PC-3 (cell line): Measurements from ENCODE around the gene RABGAP1L. TPM values are rescaled to one million over a fixed set of nuclear protein-coding genes. Genes with fewer than 3 reads are reported as not detected.

Experiments used
- ATAC-seq: fragments of 200-7000 bp; cut with Tn5 transposase; 2 replicates; pipeline ENCODE4 v1.9.1; 2020; ENCODE audit warnings: mild to moderate bottlenecking, moderate library complexity
- BruUV-seq: library from RNA; stranded (reverse); fragments of 400-500 nt; replicated peaks from 2 replicates; lab custom pipeline; 2021; lab: Mats Ljungman, UMichigan
- CTCF ChIA-PET: fragments of 300-600 bp; sonication (Branson Sonifier 250); formaldehyde crosslinking; loops from one replicate; lab custom pipeline; 2022; ENCODE audit warnings: antibody characterized with exemption; lab: Charles Lee
- POLR2A ChIA-PET: fragments of 300-600 bp; sonication (Branson Sonifier 250); formaldehyde crosslinking; loops from one replicate; lab custom pipeline; 2022; ENCODE audit warnings: antibody characterized with exemption; ENCODE audit not compliant: unreplicated experiment; lab: Charles Lee
- DNase-seq: peaks from one replicate; pipeline ENCODE4 v3.0.0-alpha.2; 2015
- H2AFZ ChIP-seq: fragments of 300-600 bp; sonication (generic); 2 replicates; pipeline ENCODE4 v1.6.0; 2016; ENCODE audit warnings: antibody characterized with exemption, low read length
- H3F3A ChIP-seq: fragments of 300-600 bp; sonication (generic); one replicate; pipeline ENCODE4 v1.6.0; 2017; ENCODE audit warnings: antibody characterized with exemption, low read length, control low read depth, mild to moderate bottlenecking; ENCODE audit not compliant: unreplicated experiment
- H3K27ac ChIP-seq: fragments of 300-600 bp; sonication (generic); 2 replicates; pipeline ENCODE4 v1.5.1; 2016; ENCODE audit warnings: mild to moderate bottlenecking, low read length
- H3K27me3 ChIP-seq: fragments of 300-600 bp; sonication (generic); 2 replicates; pipeline ENCODE4 v1.6.1; 2016; ENCODE audit warnings: low read length, mixed read lengths
- H3K36me3 ChIP-seq: fragments of 300-600 bp; sonication (generic); 2 replicates; pipeline ENCODE4 v1.6.1; 2016; ENCODE audit warnings: low read depth, mixed run types, low read length, mixed read lengths
- H3K4me1 ChIP-seq: fragments of 300-600 bp; sonication (generic); 2 replicates; pipeline ENCODE4 v1.5.1; 2016; ENCODE audit warnings: low read length; ENCODE audit not compliant: insufficient read depth
- H3K4me2 ChIP-seq: fragments of 300-600 bp; sonication (generic); 2 replicates; pipeline ENCODE4 v1.6.0; 2016; ENCODE audit warnings: low read length
- H3K4me3 ChIP-seq: fragments of 300-600 bp; sonication (generic); 2 replicates; pipeline ENCODE4 v1.5.1; 2016; ENCODE audit warnings: mild to moderate bottlenecking, low read length, mixed read lengths
- H3K79me2 ChIP-seq: fragments of 300-600 bp; sonication (generic); 2 replicates; pipeline ENCODE4 v1.6.1; 2017; ENCODE audit warnings: low read length, mixed read lengths
- H3K9ac ChIP-seq: fragments of 300-600 bp; sonication (generic); 2 replicates; pipeline ENCODE4 v1.6.0; 2016; ENCODE audit warnings: mild to moderate bottlenecking, low read length
- H3K9me2 ChIP-seq: fragments of 300-600 bp; sonication (generic); replicated peaks from 2 replicates; pipeline ENCODE4 v1.6.1; 2016; ENCODE audit warnings: mixed run types, low read length, mixed read lengths
- H3K9me3 ChIP-seq: fragments of 300-600 bp; sonication (generic); 2 replicates; pipeline ENCODE4 v1.6.1; 2016; ENCODE audit warnings: low read length, mixed read lengths
- H4K20me1 ChIP-seq: fragments of 300-600 bp; sonication (generic); 2 replicates; pipeline ENCODE4 v1.6.1; 2016; ENCODE audit warnings: low read length, mixed read lengths
- EZH2 ChIP-seq: fragments of 300-600 bp; sonication (generic); IDR thresholded peaks from one replicate; pipeline ENCODE4 v1.6.1; 2017; ENCODE audit warnings: antibody characterized with exemption, mild to moderate bottlenecking, low read length; ENCODE audit not compliant: unreplicated experiment
- EZH2phosphoT487 ChIP-seq: fragments of 300-600 bp; sonication (generic); IDR thresholded peaks from 2 replicates; pipeline ENCODE4 v1.6.1; 2018; ENCODE audit warnings: mild to moderate bottlenecking, antibody characterized with exemption, low read length, borderline replicate concordance
- intact Hi-C: fragments of 100-400 bp; cut with micrococcal nuclease; formaldehyde crosslinking; loops from 2 replicates; pipeline ENCODE4 v1.9.0; 2023
- total RNA-seq: library from RNA; depleted of rRNA; stranded (reverse); fragments of >200 nt; gene quantifications from 2 replicates; pipeline ENCODE4 v1.2.3, GENCODE V29; 2014
- TF ChIP-seq, protein P1 (sequence below): fragments of 300-600 bp; sonication (generic); conservative IDR thresholded peaks from 2 replicates; pipeline ENCODE4 v1.5.1; 2017; ENCODE audit warnings: antibody characterized with exemption, low read depth, mild to moderate bottlenecking, low read length

The RABGAP1L gene
- total RNA-seq, 1 experiment from 2014 or later = 24.4 TPM

GRCh38 chr1:174274884-174275283, 115.6 kb downstream of the RABGAP1L start:
- Histone ChIP-seq H3K9me3 (no peaks in the 10 kb centered on the region), H3K4me1 (no peaks in the 10 kb centered on the region), H4K20me1 (no peaks in the 10 kb centered on the region), H3K79me2 (no peaks in the 10 kb centered on the region), H3K36me3 (no peaks in the 10 kb centered on the region), H3K4me2 (no peak overlapping the region), H3K4me3 (no peak overlapping the region), H3K27ac (no peak overlapping the region), H3K9ac (no peak overlapping the region), H2AFZ (no peak overlapping the region), H3F3A (no peaks in the 10 kb centered on the region), H3K27me3 (no peaks in the 10 kb centered on the region), H3K9me2 (no peaks in the 10 kb centered on the region)
- DNase-seq (no peak), ATAC-seq (no peak)
- ChIA-PET POLR2A (no interaction called here), CTCF (no interaction called here)
- TF ChIP-seq EZH2phosphoT487 = no peak
- TF ChIP-seq, protein P1, sequence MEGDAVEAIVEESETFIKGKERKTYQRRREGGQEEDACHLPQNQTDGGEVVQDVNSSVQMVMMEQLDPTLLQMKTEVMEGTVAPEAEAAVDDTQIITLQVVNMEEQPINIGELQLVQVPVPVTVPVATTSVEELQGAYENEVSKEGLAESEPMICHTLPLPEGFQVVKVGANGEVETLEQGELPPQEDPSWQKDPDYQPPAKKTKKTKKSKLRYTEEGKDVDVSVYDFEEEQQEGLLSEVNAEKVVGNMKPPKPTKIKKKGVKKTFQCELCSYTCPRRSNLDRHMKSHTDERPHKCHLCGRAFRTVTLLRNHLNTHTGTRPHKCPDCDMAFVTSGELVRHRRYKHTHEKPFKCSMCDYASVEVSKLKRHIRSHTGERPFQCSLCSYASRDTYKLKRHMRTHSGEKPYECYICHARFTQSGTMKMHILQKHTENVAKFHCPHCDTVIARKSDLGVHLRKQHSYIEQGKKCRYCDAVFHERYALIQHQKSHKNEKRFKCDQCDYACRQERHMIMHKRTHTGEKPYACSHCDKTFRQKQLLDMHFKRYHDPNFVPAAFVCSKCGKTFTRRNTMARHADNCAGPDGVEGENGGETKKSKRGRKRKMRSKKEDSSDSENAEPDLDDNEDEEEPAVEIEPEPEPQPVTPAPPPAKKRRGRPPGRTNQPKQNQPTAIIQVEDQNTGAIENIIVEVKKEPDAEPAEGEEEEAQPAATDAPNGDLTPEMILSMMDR = no peak
- TF ChIP-seq EZH2 = no peak
- no TSS peak for BruUV-seq
- intact Hi-C loops = loop anchor here (10.0 kb wide), 1 partner anchor 140 kb away; no protein-coding TSS in a partner anchor

DNA sequence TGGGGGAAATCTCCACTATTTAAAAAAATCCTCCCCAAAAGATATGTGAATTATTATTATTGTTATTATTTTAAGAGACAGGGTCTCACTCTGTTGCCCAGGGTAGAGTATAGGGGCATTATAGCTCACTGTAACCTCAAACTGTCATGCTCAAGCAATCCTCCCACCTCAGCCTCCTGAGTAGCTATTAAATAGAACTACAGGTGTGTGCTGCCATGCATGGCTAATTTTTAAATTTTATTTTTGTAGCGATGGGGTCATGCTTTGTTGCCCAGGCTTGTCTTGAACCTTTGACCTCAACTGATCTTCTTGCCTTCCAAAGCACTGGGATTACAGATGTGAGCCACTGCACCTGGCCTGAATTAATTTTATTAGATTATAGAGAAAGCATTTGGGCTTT, 116.8 kb downstream of the RABGAP1L start:
- Histone ChIP-seq H3K79me2 (no peaks in the 10 kb centered on the region), H3K4me1 (no peaks in the 10 kb centered on the region), H3K27me3 (no peaks in the 10 kb centered on the region), H3K9me2 (no peaks in the 10 kb centered on the region), H3K4me2 (no peak overlapping the region), H3K36me3 (no peaks in the 10 kb centered on the region), H4K20me1 (no peaks in the 10 kb centered on the region), H2AFZ (no peak overlapping the region), H3K4me3 (no peak overlapping the region), H3K9me3 (no peaks in the 10 kb centered on the region), H3K27ac (no peak overlapping the region), H3K9ac (no peak overlapping the region), H3F3A (no peaks in the 10 kb centered on the region)
- intact Hi-C loops = loop anchor here (10.0 kb wide), 1 partner anchor 139 kb away; no protein-coding TSS in a partner anchor
- ATAC-seq (no peak), DNase-seq (no peak)
- POLR2A ChIA-PET = no interaction called here
- BruUV-seq = no TSS peak
- CTCF ChIA-PET = interaction anchor here (1.1 kb wide), 1 partner anchor 13 kb away, joined by 3 read pairs; no protein-coding TSS in a partner anchor
- no peak for TF ChIP-seq EZH2phosphoT487
- TF ChIP-seq, protein P1 = no peak
- no peak for TF ChIP-seq EZH2

GRCh38 chr1:174284052-174284451, 124.7 kb downstream of the RABGAP1L start:
- POLR2A ChIA-PET = interaction anchor here (0.6 kb wide), 1 partner anchor 125 kb away, joined by 3 read pairs; no protein-coding TSS in a partner anchor
- Histone ChIP-seq H2AFZ (no peak overlapping the region), H3K4me2 (no peak overlapping the region), H3K4me3 (no peak overlapping the region), H3K27me3 (no peaks in the 10 kb centered on the region), H3K79me2 (no peaks in the 10 kb centered on the region), H3K27ac (no peak overlapping the region), H3K9me2 (no peaks in the 10 kb centered on the region), H3K4me1 (no peaks in the 10 kb centered on the region), H4K20me1 (no peaks in the 10 kb centered on the region), H3K36me3 (no peaks in the 10 kb centered on the region), H3K9ac (no peak overlapping the region), H3F3A (no peaks in the 10 kb centered on the region), H3K9me3 (no peaks in the 10 kb centered on the region)
- no peak for TF ChIP-seq EZH2
- TF ChIP-seq, protein P1 = no peak
- TF ChIP-seq EZH2phosphoT487 = no peak
- CTCF ChIA-PET = interaction anchor here (0.7 kb wide), 1 partner anchor 202 kb away, joined by 4 read pairs; no protein-coding TSS in a partner anchor
- BruUV-seq = no TSS peak
- intact Hi-C loops = no loop called here
- ATAC-seq = no peak
- DNase-seq = no peak
